Sigmoid colon (tissue), 4 donors: ENCODE results near the gene CCDC184.

ENCODE experiments used
- CTCF ChIP-seq, 4 experiments: fragments of 450-650 bp in 3 of 4; fragments of 200-600 bp in 1 of 4; IDR thresholded peaks; one replicate each; pipeline ENCODE4 v1.5.1; 2016 to 2019; ENCODE audit warnings: antibody characterized with exemption in 4 of 4, mild to moderate bottlenecking in 3 of 4, moderate library complexity in 2 of 4
- EP300 ChIP-seq, 4 donors: sonication (generic); formaldehyde crosslinking; IDR thresholded peaks; one replicate each; pipeline ENCODE4 v1.6.1; 2017; ENCODE audit warnings: antibody characterized with exemption in 4 of 4

- TF ChIP-seq CTCF (IDR thresholded peaks at IDR 0.05) (no peak), EP300 (IDR thresholded peaks at IDR 0.05) (no peak)
Observed at GRCh38 chr12:48221645-48222044, 38.2 kb downstream of the CCDC184 start.
